Stromal cell of bone marrow (primary cell): ENCODE measurements around the gene ZFP28.

Experiments used
- DNase-seq: peaks from one replicate; pipeline ENCODE4 v3.0.0-alpha.2; 2012; ENCODE audit warnings: low read depth

Gene ZFP28

GRCh38 chr19:56596676-56597075 is 57.9 kb downstream of the ZFP28 start:
- DNase-seq, result no peak

GRCh38 chr19:56597696-56598095 is 58.9 kb downstream of the ZFP28 start:
- DNase-seq, result no peak

- DNase-seq, result no peak
These were observed 62.6 kb downstream of the ZFP28 start for GRCh38 chr19:56601375-56601774.

GRCh38 chr19:56603829-56604228 is 65.1 kb downstream of the ZFP28 start:
- no peak for DNase-seq
